HepG2 (cell line): ENCODE data around the gene GPSM1. TPM values are rescaled to one million over a fixed set of nuclear protein-coding genes. Genes with fewer than 3 reads are reported as not detected.

ENCODE experiments used
- CCDC6 ChIP-seq: sonication (generic); formaldehyde crosslinking; IDR thresholded peaks from 2 replicates; pipeline ENCODE4 v1.8.1; 2022; ENCODE audit warnings: mild to moderate bottlenecking, missing genetic modification reagents, moderate library complexity
- CSRNP1 ChIP-seq: sonication (generic); formaldehyde crosslinking; IDR thresholded peaks from 2 replicates; pipeline ENCODE4 v1.8.1; 2023; ENCODE audit warnings: mild to moderate bottlenecking, missing genetic modification reagents
- DZIP1 ChIP-seq: sonication (generic); formaldehyde crosslinking; IDR thresholded peaks from 2 replicates; pipeline ENCODE4 v1.5.0; 2020; ENCODE audit warnings: mild to moderate bottlenecking, missing genetic modification reagents
- FOXA1 ChIP-seq, 2 experiments: fragments of 450-650 bp in 1 of 2; sonication (generic) in 1 of 2; formaldehyde crosslinking in 1 of 2; IDR thresholded peaks; 2 replicates each; pipeline versions ENCODE4 v1.4.0 to v1.6.1; 2016 to 2020; ENCODE audit warnings: missing genetic modification reagents in 1 of 2
- FOXK1 ChIP-seq: sonication (generic); formaldehyde crosslinking; IDR thresholded peaks from 2 replicates; pipeline ENCODE4 v1.4.0; 2020; ENCODE audit warnings: low read depth, missing genetic modification reagents, borderline replicate concordance
- KDM4B ChIP-seq: sonication (generic); formaldehyde crosslinking; IDR thresholded peaks from 2 replicates; pipeline ENCODE4 v1.4.0; 2020; ENCODE audit warnings: missing genetic modification reagents
- KDM5B ChIP-seq: sonication (generic); formaldehyde crosslinking; IDR thresholded peaks from 2 replicates; pipeline ENCODE4 v1.4.0; 2020; ENCODE audit warnings: missing genetic modification reagents, mild to moderate bottlenecking, borderline replicate concordance
- MED13 ChIP-seq: sonication (generic); formaldehyde crosslinking; IDR thresholded peaks from 2 replicates; pipeline ENCODE4 v1.5.0; 2020; ENCODE audit warnings: missing genetic modification reagents
- MTF2 ChIP-seq: sonication (generic); formaldehyde crosslinking; IDR thresholded peaks from 2 replicates; pipeline ENCODE4 v1.5.0; 2020; ENCODE audit warnings: missing genetic modification reagents, borderline replicate concordance
- MYC ChIP-seq: sonication (generic); formaldehyde crosslinking; IDR thresholded peaks from 2 replicates; pipeline ENCODE4 v1.9.0; 2021; ENCODE audit warnings: missing genetic modification reagents, borderline replicate concordance
- PHB2 ChIP-seq: fragments of 450-650 bp; IDR thresholded peaks from 2 replicates; pipeline ENCODE4 v1.6.1; 2018; ENCODE audit not compliant: partially characterized antibody
- RFX3 ChIP-seq: IDR thresholded peaks from 2 replicates; pipeline ENCODE4 v1.6.1; 2016; ENCODE audit warnings: missing biosample characterization, missing genetic modification reagents
- RFXAP ChIP-seq: sonication (generic); formaldehyde crosslinking; IDR thresholded peaks from 2 replicates; pipeline ENCODE4 v1.4.0; 2020; ENCODE audit warnings: missing genetic modification reagents, borderline replicate concordance
- SALL2 ChIP-seq: sonication (generic); formaldehyde crosslinking; IDR thresholded peaks from 2 replicates; pipeline ENCODE4 v1.8.1; 2023; ENCODE audit warnings: mild to moderate bottlenecking, missing genetic modification reagents, inconsistent platforms
- ZFP36L1 ChIP-seq: sonication (generic); formaldehyde crosslinking; IDR thresholded peaks from 2 replicates; pipeline ENCODE4 v1.8.0; 2022; ENCODE audit warnings: mild to moderate bottlenecking, missing genetic modification reagents, moderate library complexity
- ZMYM4 ChIP-seq: sonication (generic); formaldehyde crosslinking; IDR thresholded peaks from 2 replicates; pipeline ENCODE4 v1.8.1; 2023; ENCODE audit warnings: mild to moderate bottlenecking, missing genetic modification reagents
- ZNF121 ChIP-seq: sonication (generic); formaldehyde crosslinking; IDR thresholded peaks from 2 replicates; pipeline ENCODE4 v1.5.0; 2020; ENCODE audit warnings: mild to moderate bottlenecking, missing genetic modification reagents
- ZNF24 ChIP-seq: fragments of 450-650 bp; IDR thresholded peaks from 2 replicates; pipeline ENCODE4 v1.6.1; 2017; ENCODE audit warnings: antibody characterized with exemption, mild to moderate bottlenecking
- ZNF740 ChIP-seq: sonication (generic); formaldehyde crosslinking; IDR thresholded peaks from 2 replicates; pipeline ENCODE4 v1.4.0; 2020; ENCODE audit warnings: missing genetic modification reagents
- ZNF790 ChIP-seq: sonication (generic); formaldehyde crosslinking; IDR thresholded peaks from 2 replicates; pipeline ENCODE4 v1.8.0; 2022; ENCODE audit warnings: missing genetic modification reagents, mild to moderate bottlenecking, borderline replicate concordance
- ZSCAN30 ChIP-seq: sonication (generic); formaldehyde crosslinking; IDR thresholded peaks from 2 replicates; pipeline ENCODE4 v1.5.0; 2020; ENCODE audit warnings: mild to moderate bottlenecking, missing genetic modification reagents
- polyA plus RNA-seq, 8 experiments: library from polyadenylated mRNA; depleted of rRNA in 3 of 8; stranded (reverse) in 7 of 8; unstranded in 1 of 8; fragments of >200 nt; fragmentation: Illumina TruSeq in 4 of 8; extraction: Trizol in 4 of 8; gene quantifications; 2 replicates each; pipeline versions ENCODE4 v1.2.1 to v1.2.3, GENCODE V29; 2011 to 2016; ENCODE audit warnings: low read depth in 4 of 8, missing spikeins in 1 of 8, mixed read lengths in 1 of 8; ENCODE audit not compliant: insufficient read depth in 1 of 8
- total RNA-seq, 5 experiments: library from RNA; depleted of rRNA; stranded (reverse); fragments of >200 nt; fragmentation: Illumina TruSeq; extraction: Trizol; gene quantifications; 2 replicates each; pipeline ENCODE4 v1.2.3, GENCODE V29; 2016; ENCODE audit warnings: low read depth in 1 of 5
- TF ChIP-seq, protein P1 (sequence below): sonication (generic); formaldehyde crosslinking; IDR thresholded peaks from 2 replicates; pipeline ENCODE4 v1.4.0; 2020; ENCODE audit warnings: missing genetic modification reagents

Gene GPSM1
- total and polyA plus RNA-seq, 2 of the 13 experiments (the other 11 are each of a cell fraction or from before 2014, with no cell fraction given), result 1.0 to 2.4 TPM

DNA sequence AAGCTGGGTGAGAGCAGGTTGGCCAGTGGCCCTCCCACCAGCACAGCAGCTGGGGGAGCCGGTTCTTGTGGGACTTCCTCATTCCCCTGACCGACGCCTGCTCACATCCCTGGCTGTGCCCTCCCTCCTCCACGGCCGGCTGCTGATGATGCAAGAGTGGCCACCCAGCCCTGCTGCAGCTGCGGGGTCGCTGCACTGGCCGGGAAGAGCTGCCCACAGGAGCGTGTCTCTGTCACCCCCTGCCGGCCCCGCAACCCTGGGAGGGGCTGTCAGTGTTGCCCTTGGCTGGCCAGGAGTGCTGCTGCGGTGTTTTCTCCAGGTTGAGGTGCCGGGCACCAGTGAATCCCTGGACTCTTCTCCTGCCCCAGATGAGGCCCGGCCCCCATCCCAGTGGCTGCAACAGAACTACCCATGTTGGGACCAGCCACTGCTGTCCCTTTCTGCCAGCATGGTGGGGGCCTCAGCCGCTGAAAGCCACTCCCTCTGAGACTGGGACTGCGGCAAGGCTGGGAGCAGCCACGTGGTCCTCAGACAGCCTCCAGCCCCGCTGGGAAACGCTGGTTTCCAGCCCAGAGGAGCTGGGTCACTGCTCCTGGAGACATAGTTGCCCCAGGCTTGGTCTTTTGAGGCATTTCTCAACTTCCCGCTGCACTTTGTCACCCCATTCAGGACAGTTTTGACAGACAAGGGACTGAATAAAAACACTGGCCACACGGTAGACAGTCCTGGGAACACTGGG, 45.4 kb downstream of the GPSM1 start (continued):
- TF ChIP-seq ZNF24 (no peak), KDM5B (CRISPR knock-in tag) (0 out of 2 replicates have a peak, but pooled peaks have one; percentile 10), ZFP36L1 (no peak), FOXK1 (CRISPR knock-in tag) (peak; percentile 43; the same call in 1 of the 2 replicates), DZIP1 (0 out of 2 replicates have a peak, but pooled peaks have one; percentile 70), ZNF790 (CRISPR knock-in tag) (0 out of 2 replicates have a peak, but pooled peaks have one; percentile 60), PHB2 (no peak), FOXA1 (IDR thresholded peaks at IDR 0.05) (no peak), FOXA1 (CRISPR knock-in tag; IDR thresholded peaks at IDR 0.05) (no peak), ZMYM4 (no peak), MED13 (CRISPR knock-in tag) (no peak), KDM4B (CRISPR knock-in tag) (0 out of 2 replicates have a peak, but pooled peaks have one; percentile 23), ZNF121 (CRISPR knock-in tag) (peak; percentile 96), MTF2 (no peak), ZNF740 (peak; percentile 94), RFXAP (CRISPR knock-in tag) (peak; percentile 82; the same call in 1 of the 2 replicates), RFX3 (no peak), SALL2 (peak; percentile 77), CSRNP1 (CRISPR knock-in tag) (no peak), ZSCAN30 (CRISPR knock-in tag) (no peak), CCDC6 (CRISPR knock-in tag) (0 out of 2 replicates have a peak, but pooled peaks have one; percentile 8), MYC (peak; percentile 80)
- TF ChIP-seq, protein P1, sequence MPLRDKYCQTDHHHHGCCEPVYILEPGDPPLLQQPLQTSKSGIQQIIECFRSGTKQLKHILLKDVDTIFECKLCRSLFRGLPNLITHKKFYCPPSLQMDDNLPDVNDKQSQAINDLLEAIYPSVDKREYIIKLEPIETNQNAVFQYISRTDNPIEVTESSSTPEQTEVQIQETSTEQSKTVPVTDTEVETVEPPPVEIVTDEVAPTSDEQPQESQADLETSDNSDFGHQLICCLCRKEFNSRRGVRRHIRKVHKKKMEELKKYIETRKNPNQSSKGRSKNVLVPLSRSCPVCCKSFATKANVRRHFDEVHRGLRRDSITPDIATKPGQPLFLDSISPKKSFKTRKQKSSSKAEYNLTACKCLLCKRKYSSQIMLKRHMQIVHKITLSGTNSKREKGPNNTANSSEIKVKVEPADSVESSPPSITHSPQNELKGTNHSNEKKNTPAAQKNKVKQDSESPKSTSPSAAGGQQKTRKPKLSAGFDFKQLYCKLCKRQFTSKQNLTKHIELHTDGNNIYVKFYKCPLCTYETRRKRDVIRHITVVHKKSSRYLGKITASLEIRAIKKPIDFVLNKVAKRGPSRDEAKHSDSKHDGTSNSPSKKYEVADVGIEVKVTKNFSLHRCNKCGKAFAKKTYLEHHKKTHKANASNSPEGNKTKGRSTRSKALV (CRISPR knock-in tag), result 0 out of 2 replicates have a peak, but pooled peaks have one; percentile 62
